Measurements from ENCODE around the gene MYLK4.

DNA sequence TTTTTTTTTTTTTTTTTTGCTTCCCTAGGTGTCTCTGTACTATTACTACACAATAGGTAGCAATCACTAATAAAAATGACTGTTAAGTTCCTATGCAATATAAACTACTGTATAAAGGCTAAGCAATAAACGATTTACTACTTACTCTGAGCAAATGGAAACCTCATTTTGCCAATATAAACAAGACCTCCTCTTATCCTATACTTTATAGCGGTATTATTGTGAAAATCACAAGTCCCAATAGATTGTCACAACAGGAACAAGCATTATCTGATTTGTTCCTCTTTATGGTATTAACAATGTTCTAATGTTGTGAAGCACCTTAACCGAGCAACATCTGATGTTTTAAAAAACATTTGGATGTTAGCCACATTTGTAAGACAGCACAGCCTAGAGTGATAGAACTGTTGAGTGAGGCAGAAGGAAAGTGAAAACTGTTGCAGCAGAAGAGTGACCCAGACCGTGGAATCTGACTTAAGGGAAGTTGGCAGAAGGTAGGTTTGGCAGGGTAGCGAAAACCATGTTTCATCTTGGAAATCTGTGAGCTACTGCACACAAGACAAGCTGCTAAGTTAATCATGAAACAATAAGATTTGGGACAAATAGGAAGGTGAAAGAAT lies 94.2 kb downstream of the MYLK4 start:
- TF ChIP-seq, protein P1, sequence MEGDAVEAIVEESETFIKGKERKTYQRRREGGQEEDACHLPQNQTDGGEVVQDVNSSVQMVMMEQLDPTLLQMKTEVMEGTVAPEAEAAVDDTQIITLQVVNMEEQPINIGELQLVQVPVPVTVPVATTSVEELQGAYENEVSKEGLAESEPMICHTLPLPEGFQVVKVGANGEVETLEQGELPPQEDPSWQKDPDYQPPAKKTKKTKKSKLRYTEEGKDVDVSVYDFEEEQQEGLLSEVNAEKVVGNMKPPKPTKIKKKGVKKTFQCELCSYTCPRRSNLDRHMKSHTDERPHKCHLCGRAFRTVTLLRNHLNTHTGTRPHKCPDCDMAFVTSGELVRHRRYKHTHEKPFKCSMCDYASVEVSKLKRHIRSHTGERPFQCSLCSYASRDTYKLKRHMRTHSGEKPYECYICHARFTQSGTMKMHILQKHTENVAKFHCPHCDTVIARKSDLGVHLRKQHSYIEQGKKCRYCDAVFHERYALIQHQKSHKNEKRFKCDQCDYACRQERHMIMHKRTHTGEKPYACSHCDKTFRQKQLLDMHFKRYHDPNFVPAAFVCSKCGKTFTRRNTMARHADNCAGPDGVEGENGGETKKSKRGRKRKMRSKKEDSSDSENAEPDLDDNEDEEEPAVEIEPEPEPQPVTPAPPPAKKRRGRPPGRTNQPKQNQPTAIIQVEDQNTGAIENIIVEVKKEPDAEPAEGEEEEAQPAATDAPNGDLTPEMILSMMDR (conservative IDR thresholded peaks at IDR 0.05 in 1 of 2, IDR thresholded peaks at IDR 0.05 in 1 of 2; ENCODE audit: low read depth in 1 of 2, low read length in 2 of 2): no peak
- no peak for TF ChIP-seq EZH2 (IDR thresholded peaks at IDR 0.05; ENCODE audit: low read length, missing control alignments)
